Nephron (organoid): ENCODE data around the gene FBXO17.
"Not testable (repeated sequence)": the region's sequence is repeated elsewhere in the genome, so short reads cannot be mapped to it uniquely, and the experiment has no call there.

Experiments
- H3K27ac Mint-ChIP-seq, 3 experiments: 2 replicates each; pipeline ENCODE4 v1.8.0; 2020; ENCODE audit warnings: mixed read lengths in 3 of 3, mild to moderate bottlenecking in 2 of 3, moderate library complexity in 1 of 3
- H3K27me3 Mint-ChIP-seq: 2 replicates; pipeline ENCODE4 v1.8.0; 2021; ENCODE audit warnings: low read depth, mild to moderate bottlenecking, moderate library complexity, mixed read lengths
- H3K36me3 Mint-ChIP-seq: 2 replicates; pipeline ENCODE4 v1.8.0; 2020; ENCODE audit warnings: low read depth, mixed read lengths
- H3K4me1 Mint-ChIP-seq: 2 replicates; pipeline ENCODE4 v1.8.0; 2020; ENCODE audit warnings: mixed read lengths
- H3K4me3 Mint-ChIP-seq, 3 experiments: 2 replicates each; pipeline ENCODE4 v1.8.0; 2020; ENCODE audit warnings: mild to moderate bottlenecking in 3 of 3, mixed read lengths in 3 of 3, moderate library complexity in 2 of 3
- H3K9me3 Mint-ChIP-seq: 2 replicates; pipeline ENCODE4 v1.8.0; 2020; ENCODE audit warnings: mixed read lengths
- CTCF ChIP-seq, 3 experiments: fragments of 200-600 bp; sonication (generic); IDR thresholded peaks; one replicate each; pipeline ENCODE4 v1.5.0; 2021; ENCODE audit warnings: antibody characterized with exemption in 3 of 3; ENCODE audit not compliant: unreplicated experiment in 3 of 3

FBXO17 gene

GRCh38 chr19:39003188-39003587 lies 27.6 kb upstream of the FBXO17 start:
- no peaks in the 10 kb centered on the region for H3K9me3 Mint-ChIP-seq
- no peak overlapping the region for H3K27ac Mint-ChIP-seq
- H3K27me3 Mint-ChIP-seq = no peaks in the 10 kb centered on the region
- H3K36me3 Mint-ChIP-seq = no peaks in the 10 kb centered on the region
- TF ChIP-seq CTCF (IDR thresholded peaks at IDR 0.05; ENCODE audit: unreplicated experiment in 3 of 3) = no peak
- peaks cover 6% of the 10 kb centered on the region for H3K4me1 Mint-ChIP-seq
- no peak overlapping the region for H3K4me3 Mint-ChIP-seq

- peaks cover 6% of the 10 kb centered on the region for H3K4me1 Mint-ChIP-seq
- no peaks in the 10 kb centered on the region for H3K27me3 Mint-ChIP-seq
- no peaks in the 10 kb centered on the region for H3K9me3 Mint-ChIP-seq
- no peak overlapping the region for H3K27ac Mint-ChIP-seq
- H3K36me3 Mint-ChIP-seq = no peaks in the 10 kb centered on the region
- H3K4me3 Mint-ChIP-seq = no peak overlapping the region
- TF ChIP-seq CTCF (IDR thresholded peaks at IDR 0.05; ENCODE audit: unreplicated experiment in 3 of 3) = no peak
Observed at GRCh38 chr19:39001041-39001440, 25.5 kb upstream of the FBXO17 start.

GRCh38 chr19:38997576-38997975 lies 22.0 kb upstream of the FBXO17 start:
- not testable (repeated sequence) for H3K36me3 Mint-ChIP-seq, H3K4me1 Mint-ChIP-seq, H3K9me3 Mint-ChIP-seq, H3K4me3 Mint-ChIP-seq, H3K27ac Mint-ChIP-seq, H3K27me3 Mint-ChIP-seq

- no peaks in the 10 kb centered on the region for H3K9me3 Mint-ChIP-seq
Observed at GRCh38 chr19:38993271-38993670, 17.7 kb upstream of the FBXO17 start.

GRCh38 chr19:38990949-38991697 lies 15.6 kb upstream of the FBXO17 start:
- Mint-ChIP-seq H3K4me1 (peaks cover 22% of the 10 kb centered on the region), H3K27me3 (peaks cover 12% of the 10 kb centered on the region), H3K27ac (peak overlapping the region in 1 of 3 experiments; percentile 63), H3K36me3 (no peaks in the 10 kb centered on the region), H3K9me3 (no peaks in the 10 kb centered on the region), H3K4me3 (no peak overlapping the region)
- TF ChIP-seq CTCF (IDR thresholded peaks at IDR 0.05; ENCODE audit: unreplicated experiment in 3 of 3) = no peak

More at GRCh38 chr19:38993271-38993670, 17.7 kb upstream of the FBXO17 start:
- TF ChIP-seq CTCF (IDR thresholded peaks at IDR 0.05; ENCODE audit: unreplicated experiment in 3 of 3) = no peak
- H3K27me3 Mint-ChIP-seq = peaks cover 7% of the 10 kb centered on the region
- no peaks in the 10 kb centered on the region for H3K36me3 Mint-ChIP-seq
- no peak overlapping the region for H3K4me3 Mint-ChIP-seq
- H3K4me1 Mint-ChIP-seq = peaks cover 22% of the 10 kb centered on the region
- H3K27ac Mint-ChIP-seq = no peak overlapping the region

- Mint-ChIP-seq H3K27ac (peak overlapping the region; percentile 90 to 95 (median 92)), H3K4me1 (peaks cover 22% of the 10 kb centered on the region), H3K27me3 (peaks cover 12% of the 10 kb centered on the region)
- H3K4me3 Mint-ChIP-seq, H3K9me3 Mint-ChIP-seq, H3K36me3 Mint-ChIP-seq: not testable (repeated sequence)
Observed at GRCh38 chr19:38989614-38990013, 14.1 kb upstream of the FBXO17 start.

- TF ChIP-seq CTCF (IDR thresholded peaks at IDR 0.05; ENCODE audit: unreplicated experiment in 3 of 3) = no peak
- H3K36me3 Mint-ChIP-seq = no peaks in the 10 kb centered on the region
- H3K4me1 Mint-ChIP-seq = peaks cover 22% of the 10 kb centered on the region
- peaks cover 12% of the 10 kb centered on the region for H3K27me3 Mint-ChIP-seq
- H3K4me3 Mint-ChIP-seq = peak overlapping the region; percentile 35 to 51 (median 46)
- peak overlapping the region; percentile 90 to 95 (median 92) for H3K27ac Mint-ChIP-seq
- H3K9me3 Mint-ChIP-seq = no peaks in the 10 kb centered on the region
Observed at GRCh38 chr19:38989066-38989605, 13.6 kb upstream of the FBXO17 start.

- not testable (repeated sequence) for H3K36me3 Mint-ChIP-seq, H3K9me3 Mint-ChIP-seq
- H3K4me1 Mint-ChIP-seq = peaks cover 22% of the 10 kb centered on the region
- H3K27me3 Mint-ChIP-seq = peaks cover 12% of the 10 kb centered on the region
- peak overlapping the region; percentile 90 to 95 (median 92) for H3K27ac Mint-ChIP-seq
- H3K4me3 Mint-ChIP-seq = peak overlapping the region in 2 of 3 experiments; percentile 35 to 46
Observed at GRCh38 chr19:38988627-38989026, 13.1 kb upstream of the FBXO17 start.

- not testable (repeated sequence) for H3K9me3 Mint-ChIP-seq, H3K27me3 Mint-ChIP-seq, H3K36me3 Mint-ChIP-seq, H3K27ac Mint-ChIP-seq, H3K4me3 Mint-ChIP-seq
- H3K4me1 Mint-ChIP-seq = peaks cover 22% of the 10 kb centered on the region
Observed at GRCh38 chr19:38987745-38988144, 12.2 kb upstream of the FBXO17 start.
